K562 (cell line): ENCODE results near the gene GRIPAP1. TPM values are rescaled to one million over a fixed set of nuclear protein-coding genes. Genes with fewer than 3 reads are reported as not detected.
A peak's percentile ranks its signal among the peaks of the same experiment; 100 is the strongest.

Experiments used
- ATAC-seq: fragments of 200-7000 bp; cut with Tn5 transposase; 3 replicates; pipeline ENCODE4 v1.9.1; 2020; ENCODE audit warnings: moderate library complexity
- BruUV-seq: library from RNA; stranded (reverse); fragments of 400-500 nt; replicated peaks from 2 replicates; lab custom pipeline; 2021; lab: Mats Ljungman, UMichigan
- CTCF ChIA-PET: fragments of 300-600 bp; formaldehyde crosslinking; extraction: SDS; loops from one replicate; lab custom pipeline; 2021; ENCODE audit warnings: low intra/inter-chr PET ratio; lab: Yijun Ruan, JAX
- POLR2A ChIA-PET: fragments of 300-600, 350-650 bp; sonication (Branson Sonifier 250); formaldehyde crosslinking; extraction: SDS; loops from one replicate; lab custom pipeline; 2021; ENCODE audit warnings: antibody characterized with exemption, inconsistent platforms; lab: Yijun Ruan, JAX
- DNase-seq, 4 experiments: peaks; one replicate each; pipeline versions ENCODE4 v3.0.0 to v3.0.0-alpha.2; 2011 to 2018; ENCODE audit warnings: low spot score in 3 of 4, mixed read lengths in 3 of 4; ENCODE audit errors: extremely low read depth in 1 of 4
- FAIRE-seq: peaks from 2 replicates; lab custom pipeline; 2011; peaks lifted over from hg19 to GRCh38; lab: Jason Lieb, UNC
- H2AFZ ChIP-seq: 2 replicates; pipeline ENCODE4 v1.6.0; 2011; ENCODE audit warnings: low read depth, low read length, control low read depth, inconsistent platforms
- H3K27ac ChIP-seq: fragments of 200-600 bp; 3 replicates; pipeline ENCODE4 v1.8.0; 2011; ENCODE audit warnings: low read depth, mild to moderate bottlenecking, control low read depth, inconsistent platforms, low read length, moderate library complexity, mixed read lengths; ENCODE audit errors: extremely low read depth
- H3K27me3 ChIP-seq, 2 experiments: fragments of 300-600 bp in 1 of 2; 2 replicates in 1 of 2; 3 replicates in 1 of 2; pipeline versions ENCODE4 v1.6.0 to v1.8.0; 2011; ENCODE audit warnings: inconsistent platforms in 2 of 2, low read length in 2 of 2, mild to moderate bottlenecking in 1 of 2, mixed read lengths in 1 of 2, moderate library complexity in 1 of 2; ENCODE audit not compliant: control insufficient read depth in 2 of 2, insufficient read depth in 2 of 2
- H3K36me3 ChIP-seq: fragments of 300-600 bp; 3 replicates; pipeline ENCODE4 v1.8.0; 2011; ENCODE audit warnings: mild to moderate bottlenecking, low read length, inconsistent platforms; ENCODE audit not compliant: control insufficient read depth, insufficient read depth
- H3K4me1 ChIP-seq, 2 experiments: fragments of 200-600 bp in 1 of 2; replicated peaks in 1 of 2; 2 replicates in 1 of 2; 3 replicates in 1 of 2; pipeline versions ENCODE4 v1.5.1 to v1.8.0; 2011; ENCODE audit warnings: inconsistent platforms in 2 of 2, low read length in 2 of 2, mild to moderate bottlenecking in 1 of 2, mixed read lengths in 1 of 2, moderate library complexity in 1 of 2; ENCODE audit not compliant: control insufficient read depth in 2 of 2, insufficient read depth in 2 of 2
- H3K4me2 ChIP-seq: 2 replicates; pipeline ENCODE4 v1.6.1; 2011; ENCODE audit warnings: low read length, control low read depth, inconsistent platforms, mixed read lengths; ENCODE audit not compliant: insufficient read depth
- H3K4me3 ChIP-seq: fragments of 200-600 bp; sonication (generic), shearing (Covaris generic); 2 replicates; pipeline ENCODE4 v1.5.1; 2016; ENCODE audit warnings: control low read depth, inconsistent platforms
- H3K79me2 ChIP-seq: fragments of 200-600 bp; 3 replicates; pipeline ENCODE4 v1.8.0; 2011; ENCODE audit warnings: low read length, inconsistent platforms; ENCODE audit not compliant: control insufficient read depth, insufficient read depth
- H3K9ac ChIP-seq, 2 experiments: 2 replicates each; pipeline versions ENCODE4 v1.6.0 to v1.6.1; 2011; ENCODE audit warnings: low read depth in 2 of 2, low read length in 2 of 2, control low read depth in 1 of 2, inconsistent platforms in 1 of 2, mild to moderate bottlenecking in 1 of 2, mixed read lengths in 1 of 2; ENCODE audit not compliant: insufficient read depth in 1 of 2
- H3K9me1 ChIP-seq: one replicate; pipeline ENCODE4 v1.6.0; 2011; ENCODE audit warnings: inconsistent platforms, mild to moderate bottlenecking, low read length, moderate library complexity; ENCODE audit not compliant: control insufficient read depth, insufficient read depth
- H3K9me3 ChIP-seq: replicated peaks from 2 replicates; pipeline ENCODE4 v1.5.1; 2011; ENCODE audit warnings: low read depth, low read length, inconsistent platforms; ENCODE audit not compliant: control insufficient read depth, insufficient read depth
- H4K20me1 ChIP-seq: replicated peaks from 2 replicates; pipeline ENCODE4 v1.6.1; 2011; ENCODE audit warnings: low read length, inconsistent platforms, mixed read lengths; ENCODE audit not compliant: control insufficient read depth, insufficient read depth
- BCOR ChIP-seq: fragments of 450-650 bp; IDR thresholded peaks from 2 replicates; pipeline ENCODE4 v1.6.1; 2016
- CREB1 ChIP-seq, 2 experiments: sonication (generic) in 1 of 2; formaldehyde crosslinking in 1 of 2; IDR thresholded peaks; 2 replicates each; pipeline versions ENCODE4 v1.6.1 to v1.8.0; 2012 to 2022; ENCODE audit warnings: inconsistent platforms in 1 of 2, mild to moderate bottlenecking in 1 of 2, missing genetic modification reagents in 1 of 2, moderate library complexity in 1 of 2
- ELF2 ChIP-seq: fragments of 250-450 bp; sonication (Bioruptor Pico); IDR thresholded peaks from 2 replicates; pipeline ENCODE4 v1.5.0; 2021; ENCODE audit warnings: mild to moderate bottlenecking
- EP400 ChIP-seq: fragments of 450-650 bp; IDR thresholded peaks from 2 replicates; pipeline ENCODE4 v1.6.1; 2017; ENCODE audit warnings: antibody characterized with exemption, mild to moderate bottlenecking, moderate library complexity
- ETV5 ChIP-seq: sonication (generic); formaldehyde crosslinking; IDR thresholded peaks from 2 replicates; pipeline ENCODE4 v1.4.0; 2020; ENCODE audit warnings: low read depth, mild to moderate bottlenecking, missing genetic modification reagents
- KDM5B ChIP-seq: fragments of 200-600 bp; sonication (generic); IDR thresholded peaks from 2 replicates; pipeline ENCODE4 v1.6.1; 2012; ENCODE audit warnings: low read depth, mild to moderate bottlenecking, moderate library complexity, low read length, control low read depth, inconsistent platforms; ENCODE audit not compliant: insufficient replicate concordance
- MYBL2 ChIP-seq, 2 experiments: fragments of 450-650 bp in 1 of 2; sonication (generic) in 1 of 2; formaldehyde crosslinking in 1 of 2; IDR thresholded peaks; 2 replicates each; pipeline versions ENCODE4 v1.6.1 to v1.8.1; 2017 to 2022; ENCODE audit warnings: borderline replicate concordance in 1 of 2, inconsistent platforms in 1 of 2, low read depth in 1 of 2, mild to moderate bottlenecking in 1 of 2, missing genetic modification reagents in 1 of 2, moderate library complexity in 1 of 2
- NCOR1 ChIP-seq: fragments of 450-650 bp; IDR thresholded peaks from 2 replicates; pipeline ENCODE4 v1.6.1; 2016; ENCODE audit warnings: mild to moderate bottlenecking, moderate library complexity
- NR2C1 ChIP-seq, 2 experiments: fragments of 450-650 bp; IDR thresholded peaks; 2 replicates each; pipeline ENCODE4 v1.6.1; 2017; ENCODE audit warnings: mild to moderate bottlenecking in 2 of 2, antibody characterized with exemption in 1 of 2, inconsistent platforms in 1 of 2, missing compliant biosample characterization in 1 of 2, missing genetic modification characterization in 1 of 2
- POLR2A ChIP-seq: fragments of 450-650 bp; conservative IDR thresholded peaks from 2 replicates; pipeline ENCODE4 v1.6.1; 2016
- RBM14 ChIP-seq: fragments of 200-400 bp; formaldehyde crosslinking; IDR thresholded peaks from 2 replicates; pipeline ENCODE4 v1.6.1; 2018; ENCODE audit warnings: low read depth, mild to moderate bottlenecking, low read length, moderate library complexity, borderline replicate concordance; ENCODE audit not compliant: insufficient read depth
- RFX5 ChIP-seq: IDR thresholded peaks from 2 replicates; pipeline ENCODE4 v1.6.1; 2011; ENCODE audit warnings: low read depth, mild to moderate bottlenecking, improper control_type of control experiment, low read length
- SPI1 ChIP-seq: IDR thresholded peaks from 2 replicates; pipeline ENCODE4 v1.6.1; 2011; ENCODE audit warnings: low read depth, low read length, control low read depth, borderline replicate concordance
- ZNF133 ChIP-seq: fragments of 250-450 bp; sonication (Bioruptor Pico); IDR thresholded peaks from 2 replicates; pipeline ENCODE4 v1.4.0; 2020; ENCODE audit warnings: mild to moderate bottlenecking
- ZNF232 ChIP-seq: sonication (generic); formaldehyde crosslinking; IDR thresholded peaks from 2 replicates; pipeline ENCODE4 v1.8.0; 2022; ENCODE audit warnings: mild to moderate bottlenecking, missing genetic modification reagents
- ZNF584 ChIP-seq: fragments of 200-800 bp; sonication (Bioruptor generic); IDR thresholded peaks from 2 replicates; pipeline ENCODE4 v1.6.1; 2016; ENCODE audit warnings: low read depth, mild to moderate bottlenecking, missing genetic modification characterization, missing compliant biosample characterization
- WGBS: fragments of 100-300 bp; shearing (Covaris generic); methylation state at CpG from one replicate; pipeline ENCODE4 v1.1.6; 2016; ENCODE audit warnings: low coverage, mixed read lengths; ENCODE audit not compliant: insufficient coverage; ENCODE audit errors: missing lambda C conversion rate; 5-methylcytosine and 5-hydroxymethylcytosine counted together
- in situ Hi-C: fragments of 300-500 bp; cut with MboI; formaldehyde crosslinking; loops from 4 replicates; pipeline ENCODE4 v1.15.0; 2018; ENCODE audit warnings: inconsistent platforms, mixed read lengths
- intact Hi-C: fragments of 100-400 bp; cut with micrococcal nuclease; formaldehyde crosslinking; loops from 2 replicates; pipeline ENCODE4 v1.14.2; 2022
- polyA plus RNA-seq, 8 experiments: library from polyadenylated mRNA; depleted of rRNA in 4 of 8; stranded (reverse) in 5 of 8; unstranded in 3 of 8; fragments of >200 nt; fragmentation: Nextera tagmentation in 2 of 8; fragmentation: Illumina TruSeq in 1 of 8; extraction: Ambion mirVana in 2 of 8; extraction: Trizol in 1 of 8; gene quantifications; 2 replicates each; pipeline versions ENCODE4 v1.2.1 to v1.2.3, GENCODE V29; 2011 to 2014; ENCODE audit warnings: inconsistent platforms in 1 of 8, missing spikeins in 1 of 8
- total RNA-seq, 7 experiments: library from RNA; depleted of rRNA in 6 of 7; stranded (reverse); fragments of >200 nt in 6 of 7; fragmentation: Illumina TruSeq in 2 of 7; extraction: Trizol in 2 of 7; gene quantifications; 2 replicates each; pipeline versions ENCODE4 v1.2.1 to v1.2.3, GENCODE V29; 2011 to 2021; ENCODE audit warnings: low replicate concordance in 1 of 7
- TF ChIP-seq, protein P1 (sequence below): fragments of 250-450 bp; sonication (Bioruptor Pico); IDR thresholded peaks from 2 replicates; pipeline ENCODE4 v1.8.0; 2021; ENCODE audit warnings: mild to moderate bottlenecking, moderate library complexity
- TF ChIP-seq, protein P2 (sequence below): fragments of 250-450 bp; sonication (Bioruptor Pico); IDR thresholded peaks from 2 replicates; pipeline ENCODE4 v1.8.0; 2022; ENCODE audit warnings: inconsistent platforms

The GRIPAP1 gene
- total and polyA plus RNA-seq, 9 of the 15 experiments (the other 6 are each of a cell fraction or from before 2014, with no cell fraction given): 4.1 to 41.6 (median 24.0) TPM

DNA sequence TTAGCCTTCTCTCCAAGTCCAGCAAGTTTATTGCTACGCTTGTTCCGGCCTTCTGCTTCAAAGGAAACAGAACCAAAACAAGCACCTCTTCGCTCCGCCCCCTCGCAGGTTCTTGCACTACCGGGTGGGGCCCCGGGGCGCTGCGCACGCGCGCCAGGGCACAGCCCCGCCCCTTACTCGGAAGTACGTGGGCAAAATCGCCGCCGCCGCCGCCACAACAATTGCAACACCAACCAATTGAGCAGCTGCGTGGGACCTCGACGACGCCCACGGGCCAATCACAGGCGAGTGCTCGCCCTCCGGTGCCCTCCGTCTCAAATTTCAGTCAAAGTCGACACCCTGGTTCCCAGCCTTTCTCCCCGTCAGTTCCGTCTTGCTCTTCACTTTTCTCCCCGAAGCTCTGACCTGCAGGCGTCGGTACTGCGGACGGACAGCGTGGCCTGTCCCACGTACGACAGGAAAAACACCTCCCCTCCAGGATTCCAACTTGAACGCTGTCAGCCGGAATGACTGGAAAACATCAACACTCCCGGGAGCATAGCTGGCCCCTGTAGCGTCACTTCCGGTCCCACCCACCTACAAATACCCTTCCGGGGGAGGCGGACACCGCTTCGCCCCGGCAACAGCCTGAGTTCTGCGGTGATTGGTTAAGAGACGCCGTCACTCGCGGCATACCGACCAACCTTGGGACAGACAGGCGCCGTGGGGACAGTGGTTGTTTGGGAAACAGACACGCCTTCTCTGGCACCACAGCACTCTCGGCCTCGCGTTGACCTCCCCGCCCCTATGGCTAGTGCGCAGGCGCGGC, 44.0 kb downstream of the GRIPAP1 start:
- under 1% methylated on average over 50 of the region's 66 CpGs for WGBS
- peaks cover 34 to 57% of the 10 kb centered on the region in 2 experiments for H3K4me1 ChIP-seq
- POLR2A ChIA-PET: interaction anchor here (0.6 to 1.7 kb wide), 11 partner anchors 11 to 233 kb away, joined by 3 to 11 read pairs (median 3); partner anchors contain the start of genes PQBP1 and TIMM17B
- peak overlapping the region; percentile 95 for H3K4me2 ChIP-seq
- no peaks in the 10 kb centered on the region; a peak in 1 of 5 replicates for H3K27me3 ChIP-seq
- peak; percentile 97 for FAIRE-seq
- peaks cover 39% of the 10 kb centered on the region for H3K36me3 ChIP-seq
- peak overlapping the region; percentile 84 for H3K4me3 ChIP-seq
- ATAC-seq: peak; percentile 87
- peaks cover 12% of the 10 kb centered on the region; the same call in 1 of the 2 replicates for H4K20me1 ChIP-seq
- peaks cover 61% of the 10 kb centered on the region for H3K79me2 ChIP-seq
- no peaks in the 10 kb centered on the region for H3K9me3 ChIP-seq
- H2AFZ ChIP-seq: peak overlapping the region; percentile 94
- DNase-seq: peak; percentile 90 to 98 (median 92)
- CTCF ChIA-PET: interaction anchor here (0.6 kb wide), 1 partner anchor 385 kb away, joined by 4 read pairs; no protein-coding TSS in a partner anchor
- peaks cover 10% of the 10 kb centered on the region for H3K9me1 ChIP-seq
- TSS peak; percentile 67 for BruUV-seq
- peak overlapping the region; percentile 95 to 96 for H3K9ac ChIP-seq
- intact Hi-C loops: loop anchor here (1.0 to 10.0 kb wide), 4 partner anchors 44 to 217 kb away; partner anchors contain the start of genes GRIPAP1, PLP2 and TFE3
- H3K27ac ChIP-seq: peak overlapping the region; percentile 98
- in situ Hi-C loops: no loop called here
- TF ChIP-seq POLR2A: peak; percentile 83
- no peak for TF ChIP-seq MYBL2 (IDR thresholded peaks at IDR 0.05; ENCODE audit: low read depth)
- no peak for TF ChIP-seq MYBL2 (CRISPR knock-in tag; IDR thresholded peaks at IDR 0.05; ENCODE audit: borderline replicate concordance)
- peak; percentile 82 for TF ChIP-seq EP400
- no peak for TF ChIP-seq SPI1
- no peak for TF ChIP-seq ZNF584 (CRISPR knock-in tag)
- no peak for TF ChIP-seq KDM5B
- peak; percentile 93 for TF ChIP-seq NR2C1 (IDR thresholded peaks at IDR 0.05)
- peak; percentile 92 for TF ChIP-seq NR2C1 (tag; IDR thresholded peaks at IDR 0.05)
- no peak for TF ChIP-seq RBM14
- TF ChIP-seq, protein P1, sequence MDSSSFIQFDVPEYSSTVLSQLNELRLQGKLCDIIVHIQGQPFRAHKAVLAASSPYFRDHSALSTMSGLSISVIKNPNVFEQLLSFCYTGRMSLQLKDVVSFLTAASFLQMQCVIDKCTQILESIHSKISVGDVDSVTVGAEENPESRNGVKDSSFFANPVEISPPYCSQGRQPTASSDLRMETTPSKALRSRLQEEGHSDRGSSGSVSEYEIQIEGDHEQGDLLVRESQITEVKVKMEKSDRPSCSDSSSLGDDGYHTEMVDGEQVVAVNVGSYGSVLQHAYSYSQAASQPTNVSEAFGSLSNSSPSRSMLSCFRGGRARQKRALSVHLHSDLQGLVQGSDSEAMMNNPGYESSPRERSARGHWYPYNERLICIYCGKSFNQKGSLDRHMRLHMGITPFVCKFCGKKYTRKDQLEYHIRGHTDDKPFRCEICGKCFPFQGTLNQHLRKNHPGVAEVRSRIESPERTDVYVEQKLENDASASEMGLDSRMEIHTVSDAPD (CRISPR knock-in tag): no peak
- TF ChIP-seq ELF2 (CRISPR knock-in tag): 0 out of 2 replicates have a peak, but pooled peaks have one; percentile 5
- no peak for TF ChIP-seq ZNF133 (CRISPR knock-in tag)
- TF ChIP-seq, protein P2, sequence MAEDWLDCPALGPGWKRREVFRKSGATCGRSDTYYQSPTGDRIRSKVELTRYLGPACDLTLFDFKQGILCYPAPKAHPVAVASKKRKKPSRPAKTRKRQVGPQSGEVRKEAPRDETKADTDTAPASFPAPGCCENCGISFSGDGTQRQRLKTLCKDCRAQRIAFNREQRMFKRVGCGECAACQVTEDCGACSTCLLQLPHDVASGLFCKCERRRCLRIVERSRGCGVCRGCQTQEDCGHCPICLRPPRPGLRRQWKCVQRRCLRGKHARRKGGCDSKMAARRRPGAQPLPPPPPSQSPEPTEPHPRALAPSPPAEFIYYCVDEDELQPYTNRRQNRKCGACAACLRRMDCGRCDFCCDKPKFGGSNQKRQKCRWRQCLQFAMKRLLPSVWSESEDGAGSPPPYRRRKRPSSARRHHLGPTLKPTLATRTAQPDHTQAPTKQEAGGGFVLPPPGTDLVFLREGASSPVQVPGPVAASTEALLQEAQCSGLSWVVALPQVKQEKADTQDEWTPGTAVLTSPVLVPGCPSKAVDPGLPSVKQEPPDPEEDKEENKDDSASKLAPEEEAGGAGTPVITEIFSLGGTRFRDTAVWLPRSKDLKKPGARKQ (CRISPR knock-in tag): no peak
- peak; percentile 79 for TF ChIP-seq CREB1 (IDR thresholded peaks at IDR 0.05)
- TF ChIP-seq CREB1 (CRISPR knock-in tag; IDR thresholded peaks at IDR 0.05): peak; percentile 91
- no peak for TF ChIP-seq ZNF232
- TF ChIP-seq RFX5: peak; percentile 61; the same call in 1 of the 2 replicates
- peak; percentile 27; the same call in 1 of the 2 replicates for TF ChIP-seq ETV5 (CRISPR knock-in tag)
- TF ChIP-seq BCOR: no peak
- TF ChIP-seq NCOR1: peak; percentile 58
